HG02623 (cell line): ENCODE results near the gene SLC29A3.
"Not testable (repeated sequence)": the region's sequence is repeated elsewhere in the genome, so short reads cannot be mapped to it uniquely, and the experiment has no call there.

ENCODE experiments used
- ATAC-seq: cut with Tn5 transposase; IDR thresholded peaks from one replicate; pipeline ENCODE4 v1.9.1; 2021; ENCODE audit warnings: moderate library complexity; ENCODE audit not compliant: unreplicated experiment

Gene SLC29A3

GRCh38 chr10:71283876-71284275 lies 35.2 kb upstream of the SLC29A3 start:
- no peak for ATAC-seq

GRCh38 chr10:71284544-71285179 lies 34.4 kb upstream of the SLC29A3 start:
- ATAC-seq: no peak

GRCh38 chr10:71285180-71285545 lies 33.9 kb upstream of the SLC29A3 start:
- ATAC-seq: no peak

- ATAC-seq: no peak
Observed at GRCh38 chr10:71285986-71286385, 33.1 kb upstream of the SLC29A3 start.

- ATAC-seq: no peak
Observed at GRCh38 chr10:71286521-71287294, 32.4 kb upstream of the SLC29A3 start.

- no peak for ATAC-seq
Observed at GRCh38 chr10:71287456-71287855, 31.6 kb upstream of the SLC29A3 start.

- no peak for ATAC-seq
Observed at GRCh38 chr10:71288461-71288860, 30.6 kb upstream of the SLC29A3 start.

- no peak for ATAC-seq
Observed at GRCh38 chr10:71289421-71290130, 29.5 kb upstream of the SLC29A3 start.

GRCh38 chr10:71290331-71290730 lies 28.7 kb upstream of the SLC29A3 start:
- ATAC-seq: no peak

GRCh38 chr10:71290806-71291527 lies 28.1 kb upstream of the SLC29A3 start:
- ATAC-seq: no peak

GRCh38 chr10:71291528-71291900 lies 27.5 kb upstream of the SLC29A3 start:
- ATAC-seq: no peak

GRCh38 chr10:71292624-71293445 lies 26.2 kb upstream of the SLC29A3 start:
- no peak for ATAC-seq

GRCh38 chr10:71293446-71294084 lies 25.5 kb upstream of the SLC29A3 start:
- ATAC-seq: no peak

- ATAC-seq: no peak
Observed at GRCh38 chr10:71294091-71294561, 24.9 kb upstream of the SLC29A3 start.

GRCh38 chr10:71294856-71295255 lies 24.2 kb upstream of the SLC29A3 start:
- ATAC-seq: no peak

- ATAC-seq: no peak
Observed at GRCh38 chr10:71295641-71296040, 23.4 kb upstream of the SLC29A3 start.

GRCh38 chr10:71296086-71296485 lies 23.0 kb upstream of the SLC29A3 start:
- ATAC-seq: no peak

GRCh38 chr10:71296811-71297210 lies 22.2 kb upstream of the SLC29A3 start:
- ATAC-seq: not testable (repeated sequence)

GRCh38 chr10:71297343-71297742 lies 21.7 kb upstream of the SLC29A3 start:
- ATAC-seq: no peak
